GM18870 (cell line): ENCODE data around the gene HNRNPH2.

Source experiments
- ATAC-seq: cut with Tn5 transposase; IDR thresholded peaks from one replicate; pipeline ENCODE4 v1.9.1; 2021; ENCODE audit warnings: moderate library complexity; ENCODE audit not compliant: unreplicated experiment

The HNRNPH2 gene

GRCh38 chrX:101452056-101452455, 44.0 kb downstream of the HNRNPH2 start:
- no peak for ATAC-seq

DNA sequence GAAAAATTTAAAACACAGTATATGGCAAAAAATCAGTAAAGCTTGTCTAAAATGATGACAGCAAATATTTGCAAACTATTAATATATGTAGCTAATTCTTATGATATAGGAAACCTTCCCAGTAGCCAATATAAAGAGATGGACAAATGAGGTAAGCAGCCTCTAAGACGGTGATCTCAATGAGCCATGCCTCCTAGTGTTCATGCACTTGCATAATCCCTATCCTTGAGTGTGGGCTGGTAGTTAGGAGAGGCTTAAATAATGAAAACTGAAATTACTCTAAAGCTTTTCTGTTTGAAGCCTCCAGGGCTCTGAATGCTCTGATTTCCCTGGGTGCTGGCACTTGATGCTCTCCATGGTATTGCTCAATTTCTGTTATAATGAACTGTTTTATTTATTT, 52.6 kb downstream of the HNRNPH2 start:
- no peak for ATAC-seq

GRCh38 chrX:101462892-101463291, 54.9 kb downstream of the HNRNPH2 start:
- ATAC-seq, result no peak
